GM21367 (cell line): ENCODE results near the gene SLC16A9.
A peak's percentile ranks its signal among the peaks of the same experiment; 100 is the strongest.

Source experiments
- ATAC-seq: cut with Tn5 transposase; IDR thresholded peaks from one replicate; pipeline ENCODE4 v1.9.1; 2021; ENCODE audit not compliant: unreplicated experiment

SLC16A9 gene

DNA sequence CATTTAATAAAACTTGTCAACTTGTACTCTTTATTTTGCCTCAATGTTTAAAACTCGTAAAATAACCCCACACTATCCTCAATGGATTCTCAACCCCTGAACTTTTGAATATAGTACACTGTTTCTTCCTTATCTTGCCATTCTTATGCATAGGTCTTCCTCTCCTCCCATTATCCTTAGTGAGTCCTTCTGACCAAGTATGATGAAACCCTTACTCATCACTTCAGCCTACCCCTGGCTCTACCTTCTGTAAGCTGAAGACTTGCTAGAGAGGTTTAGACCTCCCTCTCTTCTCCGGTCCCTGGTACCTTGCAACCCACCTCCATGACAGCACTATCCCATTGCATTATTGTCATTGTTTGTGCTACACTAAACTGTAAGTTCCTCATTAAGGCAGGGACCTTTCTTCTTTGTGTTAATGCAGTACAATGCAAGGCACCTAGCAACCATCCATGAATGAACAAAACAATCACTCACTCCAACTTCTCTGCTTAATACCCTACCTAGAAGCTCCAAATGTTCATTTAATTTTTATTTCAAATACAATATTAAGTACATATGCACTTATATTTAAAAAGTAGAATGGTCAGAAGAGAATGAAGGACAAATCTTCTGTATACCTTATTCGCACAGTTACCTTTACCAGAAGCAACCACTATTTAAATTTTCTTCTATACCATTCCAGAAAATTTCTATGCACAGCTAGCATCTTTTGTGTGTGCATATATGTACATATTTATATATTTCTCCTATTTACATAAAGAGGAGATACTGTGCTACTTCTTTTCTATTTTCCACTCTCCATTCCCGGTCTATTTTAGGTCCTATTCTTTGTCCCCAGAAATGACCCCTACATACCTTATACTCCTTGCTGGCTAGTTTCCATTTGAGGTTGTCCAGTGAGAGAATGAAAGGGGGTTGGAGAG lies 77.5 kb downstream of the SLC16A9 start:
- no peak for ATAC-seq

DNA sequence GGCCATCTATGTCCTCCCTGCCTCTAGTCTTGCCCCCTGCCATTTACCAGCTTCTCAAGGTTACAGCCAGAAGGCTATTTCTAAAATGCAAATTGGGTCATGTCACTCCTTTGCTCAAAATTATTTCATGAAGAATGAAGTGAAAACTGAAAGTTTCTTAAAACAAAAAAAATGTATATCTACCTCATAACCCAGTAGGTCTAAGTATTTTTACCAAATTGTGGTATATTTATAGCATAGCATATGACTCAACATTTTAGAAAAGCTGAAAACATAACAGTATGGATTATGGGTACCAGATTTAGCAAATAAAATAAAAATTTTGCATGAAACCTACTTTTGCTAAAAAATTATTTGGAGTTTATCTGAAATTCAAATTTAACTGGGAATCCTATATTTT lies 78.4 kb downstream of the SLC16A9 start:
- ATAC-seq, result no peak

DNA sequence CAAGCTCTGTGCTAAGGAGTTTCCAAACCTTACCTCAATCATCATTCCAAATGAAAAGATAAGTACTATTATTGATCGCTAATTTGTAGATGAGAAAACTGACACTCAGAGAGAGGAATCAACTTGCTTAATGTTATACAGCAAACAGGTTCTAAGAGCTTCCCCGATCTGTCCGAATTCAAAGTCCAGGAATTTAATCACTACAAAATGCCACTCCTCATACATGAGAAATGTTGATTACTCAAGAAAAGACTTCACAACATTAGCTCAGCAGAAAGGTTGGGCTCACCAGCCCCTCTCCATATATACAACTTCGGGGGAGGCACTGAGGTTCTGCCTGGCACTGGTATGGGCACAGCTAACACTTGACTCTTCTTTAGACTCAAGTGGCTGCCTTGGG lies 80.7 kb downstream of the SLC16A9 start:
- ATAC-seq, result no peak

DNA sequence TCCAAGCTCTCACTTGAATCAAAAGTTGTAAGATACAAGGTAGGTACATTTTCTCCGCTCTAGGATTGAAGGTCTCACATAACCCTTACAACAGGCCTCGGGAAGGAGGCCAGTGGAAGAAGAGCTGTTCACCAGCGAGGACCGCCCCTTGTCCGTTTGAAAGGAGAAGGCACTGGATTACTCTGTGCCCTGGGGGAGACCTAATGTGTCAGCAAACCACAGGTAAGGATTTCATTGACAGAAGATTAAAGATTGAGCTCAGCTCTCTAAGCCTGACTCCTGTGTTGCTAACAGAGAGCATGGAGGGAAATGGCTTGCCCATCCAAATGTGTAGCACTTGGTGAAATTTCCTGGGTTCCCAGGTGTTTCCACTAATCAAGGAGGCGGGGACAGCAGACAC lies 81.2 kb downstream of the SLC16A9 start:
- no peak for ATAC-seq

DNA sequence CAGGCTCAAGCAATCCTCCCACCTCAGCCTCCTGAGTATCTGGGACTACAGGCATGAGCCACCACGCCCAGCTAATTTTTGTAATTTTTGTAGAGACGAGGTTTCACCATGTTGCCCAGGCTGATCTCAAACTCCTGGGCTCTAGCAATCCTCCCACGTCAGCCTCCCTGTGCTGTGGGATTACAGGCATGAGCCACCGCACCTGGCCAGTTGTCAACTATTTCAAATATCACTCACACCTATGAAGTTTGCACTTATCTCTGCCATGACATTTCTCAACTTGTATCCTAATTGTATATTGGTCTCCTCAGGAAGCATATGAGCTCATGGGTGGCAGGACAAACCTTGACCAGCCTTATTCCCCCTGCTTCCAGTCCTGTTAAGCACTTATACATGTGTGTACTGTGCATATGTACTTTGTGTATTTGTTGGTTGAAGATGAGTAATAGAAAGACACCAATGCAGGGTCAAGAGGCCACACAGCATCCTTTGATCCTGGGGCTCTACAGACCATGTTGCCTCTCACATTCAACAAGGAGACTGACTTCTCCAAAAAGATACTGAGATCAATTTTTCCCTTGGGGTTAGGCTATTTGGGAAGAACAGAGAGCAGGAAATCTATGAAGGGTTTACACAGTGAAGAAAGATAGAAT lies 82.2 kb downstream of the SLC16A9 start:
- no peak for ATAC-seq

DNA sequence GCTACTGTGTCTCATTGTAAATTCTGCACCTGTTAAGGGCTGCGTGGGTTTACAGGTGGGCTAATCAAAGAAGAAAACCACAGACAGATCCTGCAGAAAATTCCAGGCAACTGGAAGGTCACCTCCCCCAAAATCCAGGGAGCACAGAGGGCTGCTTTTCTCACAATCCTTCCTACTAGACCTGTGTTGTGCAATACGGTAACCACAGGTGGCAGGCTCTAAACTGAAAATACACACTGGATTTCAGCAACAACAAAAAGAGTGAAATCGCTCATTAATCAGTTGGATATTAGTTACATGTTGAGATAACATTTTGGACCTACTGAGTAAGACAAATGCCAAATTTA lies 83.2 kb downstream of the SLC16A9 start:
- ATAC-seq, result no peak

DNA sequence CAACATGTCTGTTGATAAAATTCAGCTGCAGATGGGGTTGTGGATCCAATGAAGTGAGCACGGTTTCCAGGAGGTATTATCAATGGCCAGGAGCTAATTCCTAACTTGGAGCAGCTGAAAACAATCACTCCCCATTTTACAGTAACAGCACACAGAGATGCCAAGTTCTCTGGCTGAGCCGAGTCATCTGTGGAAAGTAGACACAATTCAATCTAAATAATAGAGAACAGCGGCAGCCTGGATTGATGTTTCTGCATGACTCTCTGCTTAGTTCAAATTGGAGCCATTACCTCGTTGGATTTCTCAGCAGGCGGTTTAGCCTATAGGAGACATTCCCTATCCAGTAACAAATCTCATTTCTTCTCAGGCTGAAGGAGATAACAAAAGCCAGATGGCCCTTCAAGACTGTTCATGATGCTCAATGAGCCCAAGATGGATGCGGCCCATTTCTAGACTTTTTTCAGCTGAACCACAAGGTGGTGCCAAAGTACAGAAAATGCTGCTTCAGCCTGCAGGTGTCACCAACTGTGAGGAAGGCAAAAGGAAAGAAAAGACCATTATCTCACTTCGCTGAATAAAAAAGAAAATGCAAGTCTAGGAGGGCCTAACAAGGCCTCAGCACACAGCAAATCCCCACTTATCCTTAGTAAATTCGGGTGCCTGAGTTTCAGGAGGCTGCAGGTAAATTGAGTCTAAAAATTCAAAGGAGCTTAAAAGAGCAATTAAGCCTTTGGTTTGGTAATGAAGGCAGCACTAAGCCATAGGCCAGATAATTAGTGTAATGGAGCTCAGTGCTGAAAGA lies 83.7 kb downstream of the SLC16A9 start:
- ATAC-seq, result peak; percentile 84

DNA sequence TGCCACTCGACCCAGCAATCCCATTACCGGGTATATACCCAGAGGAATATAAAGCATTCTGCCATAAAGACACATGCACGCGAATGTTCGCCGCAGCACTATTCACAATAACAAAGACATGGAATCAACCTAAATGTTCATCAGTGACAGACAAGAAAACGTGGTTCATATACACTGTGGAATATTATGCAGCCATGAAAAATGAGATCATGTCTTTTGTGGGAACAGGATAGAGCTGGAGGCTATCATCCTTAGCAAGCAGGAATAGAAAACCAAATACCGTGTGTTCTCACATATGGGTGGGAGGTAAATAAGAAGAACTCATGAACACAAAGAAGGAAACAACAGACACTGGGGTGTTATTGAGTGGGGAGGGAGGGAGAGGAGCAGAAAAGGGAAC lies 84.7 kb downstream of the SLC16A9 start:
- no peak for ATAC-seq

DNA sequence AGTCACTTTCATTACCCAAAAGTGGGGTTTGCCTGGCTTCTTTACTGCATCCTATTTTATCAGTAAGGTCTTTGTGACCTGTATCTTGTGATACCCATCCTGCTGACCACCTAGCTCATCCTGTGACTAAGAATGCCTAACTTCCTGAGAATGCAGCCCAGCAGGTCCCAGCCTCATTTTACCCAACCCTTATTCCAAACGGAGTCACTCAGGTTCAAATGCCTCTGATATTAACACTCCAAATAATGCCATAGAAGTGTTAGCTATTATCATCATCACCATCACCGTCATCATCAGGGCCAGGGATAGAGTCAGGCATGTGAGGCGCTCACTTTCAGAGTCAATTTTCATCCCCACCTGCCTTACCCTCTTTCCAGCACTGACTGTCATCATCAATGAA lies 85.5 kb downstream of the SLC16A9 start:
- no peak for ATAC-seq

DNA sequence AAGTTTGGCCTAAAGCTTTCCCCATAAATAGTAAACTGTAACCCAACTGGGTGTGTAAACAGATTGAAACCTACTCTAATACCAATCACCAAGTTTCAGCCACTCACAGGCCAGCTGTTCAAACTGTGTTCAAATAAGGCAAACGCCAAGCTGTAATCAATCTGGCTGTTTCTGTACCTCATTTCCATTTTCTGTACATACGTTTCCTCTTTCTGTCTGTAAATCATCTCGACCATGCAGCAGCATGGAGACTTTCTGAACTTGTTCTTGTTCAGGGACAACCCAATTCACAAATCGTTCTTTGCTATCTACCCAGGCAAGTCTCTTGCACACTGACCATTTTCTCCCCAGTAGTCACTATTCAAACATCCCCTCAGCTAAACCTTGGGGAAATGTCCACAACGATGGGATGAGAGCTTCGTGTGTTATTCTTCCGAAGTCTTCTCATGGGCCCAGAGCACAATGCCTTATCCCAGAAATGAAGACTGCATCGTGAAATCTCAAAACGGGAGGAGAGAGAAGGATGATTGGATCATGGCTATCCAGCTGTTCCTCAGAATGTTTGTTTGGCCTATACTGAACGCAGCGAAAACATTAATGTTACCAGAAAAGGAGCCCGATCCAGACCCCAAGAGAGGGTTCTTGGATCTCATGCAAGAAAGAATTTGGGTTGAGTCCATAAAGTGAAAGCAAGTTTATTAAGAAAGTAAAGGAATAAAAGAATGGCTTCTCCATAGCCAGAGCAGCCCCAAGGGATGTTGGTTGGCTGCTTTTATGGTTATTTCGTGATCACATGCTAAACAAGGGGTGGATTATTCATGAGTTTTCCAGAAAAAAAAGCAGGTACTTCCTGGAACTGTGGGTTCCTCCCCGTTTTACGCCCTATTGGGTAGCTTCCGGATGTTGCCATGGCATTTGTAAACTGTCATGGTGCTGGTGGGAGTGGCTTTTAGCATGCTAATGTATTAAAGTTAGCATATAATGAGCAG lies 86.2 kb downstream of the SLC16A9 start:
- ATAC-seq, result no peak

DNA sequence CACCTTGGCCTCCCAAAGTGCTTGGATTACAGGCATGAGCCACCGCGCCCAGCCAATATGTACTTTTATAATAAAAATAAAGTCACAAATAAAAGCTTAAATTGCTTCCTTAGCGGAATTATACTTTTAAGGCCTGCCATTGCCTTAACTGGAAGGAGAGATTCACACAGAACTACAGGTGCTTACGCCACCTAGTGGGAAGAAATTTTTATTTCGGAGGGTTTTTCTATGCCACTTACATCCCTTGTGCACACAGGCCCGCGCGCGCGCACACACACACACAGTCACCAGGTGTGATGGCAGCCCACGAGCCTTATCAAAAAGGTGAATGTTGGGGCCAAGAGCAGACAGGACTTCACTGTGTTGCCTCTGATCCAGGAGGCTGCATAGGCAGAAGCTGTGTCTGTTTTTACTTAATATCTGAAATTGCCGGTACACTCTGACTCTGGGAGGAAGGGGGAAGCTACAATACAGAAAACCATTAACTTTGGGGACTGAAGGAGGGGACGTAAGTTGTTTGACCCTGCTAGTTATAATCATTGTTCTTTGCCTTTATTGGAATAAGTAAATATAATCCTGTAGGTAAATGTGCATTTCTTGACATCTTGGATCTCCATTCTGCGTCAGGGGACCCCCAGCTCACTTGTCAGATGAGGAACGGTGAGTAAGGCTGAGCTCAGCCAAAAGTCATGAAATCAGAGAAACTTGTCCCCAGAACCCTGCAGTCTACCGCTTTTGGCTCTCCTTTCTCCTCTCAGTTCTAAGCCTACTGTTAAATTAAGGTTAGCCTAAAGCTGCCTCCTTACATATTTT lies 87.1 kb downstream of the SLC16A9 start:
- ATAC-seq, result no peak

DNA sequence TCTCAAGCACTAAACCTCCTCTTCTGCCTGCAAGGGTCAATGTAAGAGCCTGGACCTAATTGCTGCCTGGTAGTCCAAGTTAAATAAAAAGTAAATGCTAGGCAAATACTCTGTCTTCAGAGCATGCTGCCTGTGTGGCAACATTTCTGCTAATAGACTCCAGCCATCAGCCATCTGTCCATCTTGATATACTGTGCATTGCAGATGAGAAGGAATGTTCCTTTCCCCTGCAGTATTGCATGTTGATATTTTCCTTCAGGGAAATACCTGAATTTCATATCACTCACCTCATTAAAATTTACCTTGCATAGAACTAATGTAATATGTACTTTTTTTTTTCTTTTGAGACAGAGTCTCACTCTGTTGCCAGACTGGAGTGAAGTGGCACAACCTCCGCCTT lies 87.9 kb downstream of the SLC16A9 start:
- ATAC-seq, result no peak

DNA sequence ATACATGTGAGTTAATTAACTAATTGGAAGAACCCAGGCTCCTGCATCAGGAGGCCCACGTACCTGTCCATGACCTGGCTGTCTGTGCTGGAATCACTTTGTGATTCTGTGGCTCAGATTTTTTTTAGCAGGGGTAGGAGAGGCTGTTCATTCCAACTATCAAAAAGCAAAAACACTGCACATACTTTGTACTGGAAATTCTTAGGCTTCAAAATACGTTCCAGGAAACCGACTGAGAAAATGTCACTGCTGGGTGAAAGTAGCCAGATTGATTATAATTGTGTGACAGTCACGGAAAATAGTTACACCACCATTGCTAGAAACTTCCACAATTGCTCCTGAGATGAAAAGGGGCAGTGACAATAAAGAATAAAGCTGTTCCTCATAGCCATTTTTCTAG lies 91.0 kb downstream of the SLC16A9 start:
- no peak for ATAC-seq

DNA sequence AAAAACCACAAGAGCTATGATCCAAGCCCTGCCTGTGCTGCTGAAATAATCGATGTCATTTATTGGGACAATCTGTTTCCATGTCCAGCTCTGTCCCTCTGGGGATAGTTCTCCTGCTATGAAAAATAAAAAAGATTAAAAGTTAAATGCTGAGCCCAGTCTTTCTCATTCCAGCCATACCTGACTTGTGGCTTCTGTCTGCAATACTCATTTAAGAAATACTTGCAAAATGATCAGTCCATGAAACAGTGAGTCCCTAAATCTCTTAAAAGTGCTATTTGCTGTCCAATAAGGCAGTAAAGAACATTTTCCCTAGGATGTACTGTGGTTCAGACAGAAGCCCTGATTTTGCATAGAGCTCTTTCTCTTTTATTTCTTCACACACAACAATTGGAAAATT lies 91.7 kb downstream of the SLC16A9 start:
- ATAC-seq, result no peak

DNA sequence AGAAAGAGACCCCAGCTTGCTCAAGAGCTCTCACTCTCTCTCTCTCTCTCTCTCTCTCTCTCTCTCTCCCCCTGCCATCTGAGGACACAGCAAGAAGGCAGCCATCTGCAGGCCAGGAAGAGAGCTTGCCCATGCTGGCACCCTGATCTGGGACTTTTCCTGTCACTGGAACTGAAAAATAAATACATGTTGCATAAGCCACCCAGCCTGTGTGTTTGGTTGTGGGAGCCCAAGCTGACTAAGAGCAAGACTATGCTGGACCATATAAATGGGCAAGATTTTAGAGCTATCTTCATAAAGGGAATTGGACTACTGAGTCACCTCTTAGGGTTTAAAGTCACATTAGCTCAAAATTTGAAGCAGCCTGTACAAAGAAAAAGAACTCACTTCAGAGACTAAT lies 98.6 kb downstream of the SLC16A9 start:
- ATAC-seq, result no peak

DNA sequence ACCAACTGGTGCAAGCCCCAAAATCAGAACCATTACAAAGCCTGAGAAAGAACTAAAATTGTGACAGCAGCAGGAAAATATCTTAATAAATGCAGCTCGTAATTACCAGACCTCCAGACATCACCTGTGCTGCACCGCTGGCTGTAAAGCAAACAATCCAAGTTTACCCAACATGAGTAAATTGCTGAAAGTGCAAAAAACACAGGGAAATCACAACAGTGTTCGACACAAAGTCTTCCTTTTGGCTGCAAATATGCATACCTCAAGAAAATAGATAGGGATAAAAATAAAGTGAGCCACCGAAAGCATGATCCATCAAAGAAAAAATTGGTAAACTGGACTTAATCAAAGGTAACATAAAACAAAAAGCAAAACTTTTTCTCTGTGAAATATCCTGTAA lies 101.7 kb downstream of the SLC16A9 start:
- ATAC-seq, result no peak

DNA sequence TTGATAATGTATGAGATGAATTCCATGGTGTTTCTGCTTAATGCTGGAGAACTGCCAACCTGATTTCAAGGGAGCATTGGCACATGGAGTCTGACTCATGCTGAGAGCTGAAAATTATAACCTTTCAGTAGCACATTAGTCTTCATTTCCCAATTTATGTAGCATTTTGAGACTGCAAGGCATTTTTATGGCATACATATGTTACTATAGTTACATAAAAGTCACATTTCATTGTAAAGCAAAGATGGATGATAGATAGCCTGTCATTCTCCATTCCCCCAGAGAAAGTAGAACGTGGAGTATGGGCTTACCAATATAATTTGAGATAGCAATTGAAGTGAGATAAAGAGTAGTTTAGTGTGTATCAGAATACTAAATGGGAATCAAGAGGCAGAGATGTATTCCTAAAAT lies 103.1 kb downstream of the SLC16A9 start:
- no peak for ATAC-seq

DNA sequence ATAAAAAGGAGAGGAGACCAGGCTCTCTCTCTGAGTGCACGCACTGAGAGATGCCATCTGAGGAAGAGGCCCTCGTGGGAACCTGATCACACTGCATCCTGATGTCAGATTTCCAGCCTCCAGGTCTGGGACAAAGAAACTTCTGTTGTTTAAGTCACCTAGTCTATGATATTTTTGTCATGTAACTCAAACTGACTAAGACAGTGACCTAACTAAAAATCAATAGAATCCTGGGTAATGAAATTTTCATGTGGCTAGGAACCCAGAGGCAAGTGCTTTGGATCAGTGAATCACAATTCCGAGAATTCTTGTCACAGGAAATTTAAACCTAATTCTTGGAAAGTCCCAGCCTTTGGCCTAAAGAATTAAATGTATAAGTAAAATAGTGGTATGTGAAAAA lies 107.7 kb downstream of the SLC16A9 start:
- ATAC-seq, result no peak
